Mucosa of descending colon (tissue), 3 donors: ENCODE results near the gene HRH2. TPM values are rescaled to one million over a fixed set of nuclear protein-coding genes. Genes with fewer than 3 reads are reported as not detected.

Source experiments
- ATAC-seq: fragments of 200-7000 bp; cut with Tn5 transposase; one replicate; pipeline ENCODE4 v1.9.1; 2020; ENCODE audit warnings: mild to moderate bottlenecking, moderate library complexity
- DNase-seq, 3 donors: peaks; one replicate each; pipeline ENCODE4 v3.0.0-alpha.2; 2020
- H3K36me3 ChIP-seq: fragments of 200-600 bp; one replicate; pipeline ENCODE4 v1.8.0; 2021; ENCODE audit warnings: low read depth, mild to moderate bottlenecking
- H3K4me1 ChIP-seq: fragments of 200-600 bp; one replicate; pipeline ENCODE4 v1.8.0; 2021; ENCODE audit warnings: low read depth, mild to moderate bottlenecking
- H3K4me3 ChIP-seq: fragments of 200-600 bp; one replicate; pipeline ENCODE4 v1.8.0; 2021; ENCODE audit warnings: mild to moderate bottlenecking
- H3K9me3 ChIP-seq: fragments of 200-600 bp; one replicate; pipeline ENCODE4 v1.8.0; 2021; ENCODE audit warnings: mild to moderate bottlenecking
- CTCF ChIP-seq: fragments of 200-600 bp; IDR thresholded peaks from one replicate; pipeline ENCODE4 v1.8.0; 2022; ENCODE audit warnings: antibody characterized with exemption, mild to moderate bottlenecking
- intact Hi-C, 2 donors: fragments of 100-400 bp; cut with DNase I in 1 of 2; cut with micrococcal nuclease in 1 of 2; formaldehyde crosslinking; loops; one replicate each; pipeline versions ENCODE4 v1.11.0 to v1.11.1; 2022; cut with DNase I, micrococcal nuclease
- total RNA-seq, 3 donors: library from RNA; stranded (reverse); fragmentation: NEBNext Ultra II Directional in 2 of 3; extraction: Animal tissue kit (Norgen Biotek cat#: 25700) in 2 of 3; gene quantifications; one replicate each; pipeline versions ENCODE4 v1.2.1 to v1.2.4, GENCODE V29; 2021 to 2023
- donor health status: DM: no; HTN: no; CAD: no; lungs with moderate emphysema.
- donor health status: DM: no; HTN: no; CAD: no.
- donor health status: DM: no; HTN: yes; CAD: no.

Gene HRH2
- total RNA-seq, 3 donors from 2014 or later, result 0.32 to 3.0 (median 1.3) TPM

GRCh38 chr5:175707751-175708375 is 50.0 kb downstream of the HRH2 start:
- Histone ChIP-seq H3K9me3 (no peaks in the 10 kb centered on the region), H3K36me3 (no peaks in the 10 kb centered on the region), H3K4me3 (no peak overlapping the region), H3K4me1 (no peaks in the 10 kb centered on the region)
- TF ChIP-seq CTCF, result no peak
- ATAC-seq (no peak), DNase-seq (no peak)
- intact Hi-C loops, result no loop called here

GRCh38 chr5:175709276-175709781 is 51.5 kb downstream of the HRH2 start:
- no peaks in the 10 kb centered on the region for H3K36me3 ChIP-seq
- H3K4me3 ChIP-seq, result no peak overlapping the region
- H3K4me1 ChIP-seq, result no peaks in the 10 kb centered on the region
- DNase-seq, result no peak
- H3K9me3 ChIP-seq, result no peaks in the 10 kb centered on the region
- intact Hi-C loops, result no loop called here
- ATAC-seq, result no peak
- no peak for TF ChIP-seq CTCF

GRCh38 chr5:175710326-175710725 is 52.5 kb downstream of the HRH2 start:
- DNase-seq (no peak), ATAC-seq (no peak)
- no peak for TF ChIP-seq CTCF
- H3K4me1 ChIP-seq, result no peaks in the 10 kb centered on the region
- H3K9me3 ChIP-seq, result no peaks in the 10 kb centered on the region
- H3K36me3 ChIP-seq, result no peaks in the 10 kb centered on the region
- no peak overlapping the region for H3K4me3 ChIP-seq
- intact Hi-C loops, result loop anchor here in 1 of 2 donors (10.0 kb wide), 1 partner anchor 176 kb away; no protein-coding TSS in a partner anchor

GRCh38 chr5:175711031-175711430 is 53.2 kb downstream of the HRH2 start:
- TF ChIP-seq CTCF, result no peak
- Histone ChIP-seq H3K36me3 (no peaks in the 10 kb centered on the region), H3K9me3 (no peaks in the 10 kb centered on the region), H3K4me3 (no peak overlapping the region), H3K4me1 (no peaks in the 10 kb centered on the region)
- ATAC-seq (no peak), DNase-seq (no peak)
- intact Hi-C loops, result loop anchor here in 1 of 2 donors (10.0 kb wide), 1 partner anchor 176 kb away; no protein-coding TSS in a partner anchor

- Histone ChIP-seq H3K4me3 (no peak overlapping the region), H3K4me1 (no peaks in the 10 kb centered on the region), H3K36me3 (no peaks in the 10 kb centered on the region), H3K9me3 (no peaks in the 10 kb centered on the region)
- no peak for TF ChIP-seq CTCF
- ATAC-seq (no peak), DNase-seq (no peak)
- intact Hi-C loops, result loop anchor here in 1 of 2 donors (10.0 kb wide), 1 partner anchor 177 kb away; no protein-coding TSS in a partner anchor
Measured at GRCh38 chr5:175711472-175712312, 53.8 kb downstream of the HRH2 start.
